Upper lobe of left lung (tissue), 4 donors: ENCODE results near the gene MSI2.

ENCODE experiments used
- CTCF ChIP-seq, 6 experiments: fragments of 450-650 bp in 4 of 6; fragments of 200-600 bp in 2 of 6; sonication (generic) in 2 of 6; IDR thresholded peaks; one replicate each; pipeline ENCODE4 v1.5.1; 2016 to 2019; ENCODE audit warnings: antibody characterized with exemption in 6 of 6
- EP300 ChIP-seq, 4 donors: sonication (generic); formaldehyde crosslinking; IDR thresholded peaks; one replicate each; pipeline ENCODE4 v1.5.1; 2017; ENCODE audit warnings: antibody characterized with exemption in 4 of 4, control low read depth in 2 of 4
- POLR2A ChIP-seq, 4 donors: fragments of 450-650 bp; IDR thresholded peaks; one replicate each; pipeline ENCODE4 v1.5.1; 2016 to 2017; ENCODE audit warnings: antibody characterized with exemption in 4 of 4, mild to moderate bottlenecking in 2 of 4
- POLR2AphosphoS5 ChIP-seq, 2 donors: sonication (generic); formaldehyde crosslinking; IDR thresholded peaks; one replicate each; pipeline ENCODE4 v1.5.1; 2017; ENCODE audit warnings: antibody characterized with exemption in 2 of 2

GRCh38 chr17:57319806-57320205, 63.5 kb downstream of the MSI2 start:
- no peak for TF ChIP-seq CTCF (IDR thresholded peaks at IDR 0.05)
- no peak for TF ChIP-seq EP300 (IDR thresholded peaks at IDR 0.05)
- TF ChIP-seq POLR2AphosphoS5 (IDR thresholded peaks at IDR 0.05) = no peak
- TF ChIP-seq POLR2A (IDR thresholded peaks at IDR 0.05) = no peak
